Measurements from ENCODE around the gene RPS6KA4.

Gene RPS6KA4

GRCh38 chr11:64358536-64358906 lies 441 bp upstream of the RPS6KA4 start:
- DNase-seq (ENCODE audit: low spot score in 2 of 2) = no peak
- Histone ChIP-seq H3K4me3 (peak overlapping the region; percentile 61), H3K27me3 (ENCODE audit: low read depth) (no peaks in the 10 kb centered on the region), H3K36me3 (replicated peaks) (peaks cover 15% of the 10 kb centered on the region), H3K9me3 (no peaks in the 10 kb centered on the region), H3K4me1 (peaks cover 11% of the 10 kb centered on the region)
- in situ Hi-C loops (cut with MboI; ENCODE audit: low sequenced_read_pairs) = no loop called here

GRCh38 chr11:64359712-64360445 lies 917 bp downstream of the RPS6KA4 start:
- H3K27me3 ChIP-seq (ENCODE audit: low read depth) = no peaks in the 10 kb centered on the region
- DNase-seq (ENCODE audit: low spot score in 2 of 2) = peak in 1 of 2 experiments; percentile 46
- peak overlapping the region; percentile 61 for H3K4me3 ChIP-seq
- in situ Hi-C loops (cut with MboI; ENCODE audit: low sequenced_read_pairs) = no loop called here
- H3K4me1 ChIP-seq = peaks cover 11% of the 10 kb centered on the region
- no peaks in the 10 kb centered on the region for H3K9me3 ChIP-seq
- H3K36me3 ChIP-seq (replicated peaks) = peaks cover 15% of the 10 kb centered on the region

GRCh38 chr11:64360448-64360921 lies 1.5 kb downstream of the RPS6KA4 start:
- DNase-seq (ENCODE audit: low spot score in 2 of 2) = no peak
- Histone ChIP-seq H3K36me3 (replicated peaks) (peaks cover 21% of the 10 kb centered on the region), H3K27me3 (ENCODE audit: low read depth) (no peaks in the 10 kb centered on the region), H3K4me1 (peaks cover 9% of the 10 kb centered on the region), H3K9me3 (no peaks in the 10 kb centered on the region), H3K4me3 (no peak overlapping the region)
- in situ Hi-C loops (cut with MboI; ENCODE audit: low sequenced_read_pairs) = no loop called here

- DNase-seq (ENCODE audit: low spot score in 2 of 2) = no peak
- Histone ChIP-seq H3K36me3 (replicated peaks) (peaks cover 29% of the 10 kb centered on the region), H3K4me1 (peaks cover 9% of the 10 kb centered on the region), H3K27me3 (ENCODE audit: low read depth) (no peaks in the 10 kb centered on the region), H3K4me3 (no peak overlapping the region), H3K9me3 (no peaks in the 10 kb centered on the region)
- in situ Hi-C loops (cut with MboI; ENCODE audit: low sequenced_read_pairs) = no loop called here
Observed at GRCh38 chr11:64361659-64362058, 2.7 kb downstream of the RPS6KA4 start.

- Histone ChIP-seq H3K36me3 (replicated peaks) (peaks cover 31% of the 10 kb centered on the region), H3K27me3 (ENCODE audit: low read depth) (no peaks in the 10 kb centered on the region), H3K4me3 (no peak overlapping the region), H3K4me1 (peaks cover 9% of the 10 kb centered on the region), H3K9me3 (no peaks in the 10 kb centered on the region)
- in situ Hi-C loops (cut with MboI; ENCODE audit: low sequenced_read_pairs) = no loop called here
- DNase-seq (ENCODE audit: low spot score in 2 of 2) = no peak
Observed at GRCh38 chr11:64362339-64362738, 3.4 kb downstream of the RPS6KA4 start.

- peaks cover 38% of the 10 kb centered on the region for H3K36me3 ChIP-seq (replicated peaks)
- DNase-seq (ENCODE audit: low spot score in 2 of 2) = no peak
- H3K4me1 ChIP-seq = no peaks in the 10 kb centered on the region
- H3K9me3 ChIP-seq = no peaks in the 10 kb centered on the region
- no peak overlapping the region for H3K4me3 ChIP-seq
- in situ Hi-C loops (cut with MboI; ENCODE audit: low sequenced_read_pairs) = no loop called here
- H3K27me3 ChIP-seq (ENCODE audit: low read depth) = no peaks in the 10 kb centered on the region
Observed at GRCh38 chr11:64364435-64364834, 5.5 kb downstream of the RPS6KA4 start.

- no peak for DNase-seq (ENCODE audit: low spot score in 2 of 2)
- Histone ChIP-seq H3K4me3 (no peak overlapping the region), H3K9me3 (no peaks in the 10 kb centered on the region), H3K4me1 (no peaks in the 10 kb centered on the region), H3K36me3 (replicated peaks) (peaks cover 38% of the 10 kb centered on the region), H3K27me3 (ENCODE audit: low read depth) (no peaks in the 10 kb centered on the region)
- in situ Hi-C loops (cut with MboI; ENCODE audit: low sequenced_read_pairs) = no loop called here
Observed at GRCh38 chr11:64364911-64365310, 5.9 kb downstream of the RPS6KA4 start.

- H3K9me3 ChIP-seq = no peaks in the 10 kb centered on the region
- no peaks in the 10 kb centered on the region for H3K27me3 ChIP-seq (ENCODE audit: low read depth)
- H3K4me3 ChIP-seq = no peak overlapping the region
- H3K36me3 ChIP-seq (replicated peaks) = peaks cover 32% of the 10 kb centered on the region
- no peaks in the 10 kb centered on the region for H3K4me1 ChIP-seq
- in situ Hi-C loops (cut with MboI; ENCODE audit: low sequenced_read_pairs) = no loop called here
- DNase-seq (ENCODE audit: low spot score in 2 of 2) = no peak
Observed at GRCh38 chr11:64366751-64367150, 7.8 kb downstream of the RPS6KA4 start.

GRCh38 chr11:64367931-64368672 lies 9.1 kb downstream of the RPS6KA4 start:
- Histone ChIP-seq H3K4me1 (no peaks in the 10 kb centered on the region), H3K27me3 (ENCODE audit: low read depth) (no peaks in the 10 kb centered on the region), H3K36me3 (replicated peaks) (peaks cover 22% of the 10 kb centered on the region), H3K9me3 (no peaks in the 10 kb centered on the region), H3K4me3 (no peak overlapping the region)
- in situ Hi-C loops (cut with MboI; ENCODE audit: low sequenced_read_pairs) = no loop called here
- DNase-seq (ENCODE audit: low spot score in 2 of 2) = no peak

- H3K36me3 ChIP-seq (replicated peaks) = peaks cover 22% of the 10 kb centered on the region
- in situ Hi-C loops (cut with MboI; ENCODE audit: low sequenced_read_pairs) = no loop called here
- no peak for DNase-seq (ENCODE audit: low spot score in 2 of 2)
- no peaks in the 10 kb centered on the region for H3K4me1 ChIP-seq
- no peak overlapping the region for H3K4me3 ChIP-seq
- H3K9me3 ChIP-seq = no peaks in the 10 kb centered on the region
- no peaks in the 10 kb centered on the region for H3K27me3 ChIP-seq (ENCODE audit: low read depth)
Observed at GRCh38 chr11:64368673-64369074, 9.7 kb downstream of the RPS6KA4 start.

GRCh38 chr11:64369440-64370421 lies 10.8 kb downstream of the RPS6KA4 start:
- no peaks in the 10 kb centered on the region for H3K4me1 ChIP-seq
- in situ Hi-C loops (cut with MboI; ENCODE audit: low sequenced_read_pairs) = no loop called here
- no peaks in the 10 kb centered on the region for H3K27me3 ChIP-seq (ENCODE audit: low read depth)
- H3K4me3 ChIP-seq = no peak overlapping the region
- DNase-seq (ENCODE audit: low spot score in 2 of 2) = no peak
- no peaks in the 10 kb centered on the region for H3K9me3 ChIP-seq
- peaks cover 22% of the 10 kb centered on the region for H3K36me3 ChIP-seq (replicated peaks)

GRCh38 chr11:64371201-64371600 lies 12.2 kb downstream of the RPS6KA4 start:
- H3K4me1 ChIP-seq = no peaks in the 10 kb centered on the region
- H3K4me3 ChIP-seq = no peak overlapping the region
- peaks cover 13% of the 10 kb centered on the region for H3K36me3 ChIP-seq (replicated peaks)
- H3K27me3 ChIP-seq (ENCODE audit: low read depth) = no peaks in the 10 kb centered on the region
- H3K9me3 ChIP-seq = no peaks in the 10 kb centered on the region
- in situ Hi-C loops (cut with MboI; ENCODE audit: low sequenced_read_pairs) = no loop called here
- DNase-seq (ENCODE audit: low spot score in 2 of 2) = no peak

- in situ Hi-C loops (cut with MboI; ENCODE audit: low sequenced_read_pairs) = no loop called here
Observed at GRCh38 chr11:64372021-64372420, 13.1 kb downstream of the RPS6KA4 start.

More at GRCh38 chr11:64372021-64372420, 13.1 kb downstream of the RPS6KA4 start:
- H3K4me3 ChIP-seq = no peak overlapping the region
- no peaks in the 10 kb centered on the region for H3K4me1 ChIP-seq
- no peaks in the 10 kb centered on the region for H3K9me3 ChIP-seq
- H3K36me3 ChIP-seq (replicated peaks) = peaks cover 7% of the 10 kb centered on the region; the same call in 1 of the 2 replicates
- DNase-seq (ENCODE audit: low spot score in 2 of 2) = no peak
- no peaks in the 10 kb centered on the region for H3K27me3 ChIP-seq (ENCODE audit: low read depth)

All from HAP-1 (cell line).